NCI-H345 treated with DMSO at 0.1 percent for 48 hours (cell line): ENCODE results near the gene SPON1.

Experiments used
- DNase-seq: peaks from one replicate; lab custom pipeline; 2025; ENCODE audit not compliant: unreplicated experiment; lab: John Stamatoyannopoulos, UW

Gene SPON1

DNA sequence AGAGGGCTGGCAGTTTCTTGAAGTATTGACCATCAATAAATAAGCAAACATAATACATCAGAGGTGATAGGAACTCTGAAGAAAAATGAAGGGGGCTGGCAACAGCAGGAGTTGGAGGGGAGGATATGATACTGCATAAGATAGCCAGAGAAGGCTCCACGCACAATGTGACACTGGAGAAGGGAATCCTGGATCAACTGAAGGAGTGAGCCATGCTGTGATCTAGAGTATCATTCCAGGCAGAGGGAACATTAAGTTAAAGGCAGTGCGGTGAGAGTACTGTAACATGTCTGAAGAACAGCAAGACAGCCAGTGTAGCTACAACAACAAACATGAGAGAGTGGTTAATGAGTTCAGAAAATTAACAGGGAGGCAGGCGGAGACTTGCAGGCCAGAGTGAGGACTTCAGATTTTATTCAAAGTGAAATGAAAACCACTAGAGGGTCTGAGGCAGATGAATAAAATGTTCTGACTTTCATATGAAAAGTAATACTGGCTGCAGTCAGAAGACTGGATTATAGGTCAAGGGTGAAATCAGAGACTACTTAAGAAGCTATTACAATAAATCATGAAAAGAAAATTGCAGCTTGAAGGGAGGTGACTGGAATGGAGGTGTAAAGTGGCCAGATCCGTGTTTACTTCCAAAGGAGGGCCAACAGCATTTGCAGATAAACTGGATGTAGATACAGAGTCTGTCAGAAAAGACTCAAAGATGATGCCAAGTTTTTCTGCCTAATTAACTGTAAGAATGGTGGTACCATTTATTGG is 347.1 kb downstream of the SPON1 start:
- no peak for DNase-seq

DNA sequence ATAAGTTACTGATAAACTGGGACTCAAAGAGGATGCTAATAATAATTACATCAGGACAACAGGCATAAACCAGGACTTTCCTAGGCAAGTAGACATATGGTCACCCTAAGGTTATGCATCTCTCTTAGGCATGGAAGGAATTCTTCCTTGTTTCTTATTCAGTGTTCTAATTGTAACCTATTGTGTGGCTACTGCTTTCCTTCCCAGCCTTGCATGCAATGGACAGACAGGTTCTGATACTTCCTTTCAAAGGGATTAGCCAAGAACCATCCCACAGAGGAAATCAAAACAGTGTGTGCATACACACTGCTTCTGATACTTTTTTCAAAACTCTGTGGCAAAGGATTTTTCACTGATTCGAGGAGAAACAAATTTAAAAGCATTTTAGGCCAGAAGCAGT is 348.2 kb downstream of the SPON1 start:
- DNase-seq, result no peak

DNA sequence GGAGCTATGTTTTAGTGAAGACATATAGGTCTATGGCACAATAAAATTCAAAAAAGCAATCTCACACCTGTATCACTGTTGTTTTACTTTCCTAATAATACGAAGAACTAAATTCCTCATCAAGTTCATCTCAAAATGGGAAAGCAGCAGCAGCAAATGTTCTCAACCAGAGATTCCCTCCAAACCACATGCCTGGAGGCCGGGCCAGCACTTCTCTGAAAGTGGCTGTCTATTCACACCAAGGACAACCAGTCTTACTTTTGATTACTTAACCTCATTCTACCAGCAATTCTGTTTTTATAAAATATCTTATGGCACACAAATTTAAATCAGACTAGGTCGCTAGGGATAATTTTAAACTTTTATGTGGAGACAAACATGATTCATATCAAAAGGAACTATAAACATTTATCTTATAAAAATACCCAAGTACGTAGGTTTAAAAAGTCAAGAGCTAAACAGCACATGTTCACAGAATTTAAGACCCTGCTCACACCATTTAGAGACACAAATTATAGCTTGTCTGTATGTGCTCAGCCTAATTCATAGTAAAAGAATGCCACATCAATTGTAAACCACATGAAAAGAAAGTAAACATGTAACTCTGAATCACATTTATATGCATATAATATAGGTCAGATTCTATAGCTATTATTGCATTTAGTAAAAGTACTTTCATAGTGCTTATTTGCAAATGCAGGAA is 350.4 kb downstream of the SPON1 start:
- no peak for DNase-seq

DNA sequence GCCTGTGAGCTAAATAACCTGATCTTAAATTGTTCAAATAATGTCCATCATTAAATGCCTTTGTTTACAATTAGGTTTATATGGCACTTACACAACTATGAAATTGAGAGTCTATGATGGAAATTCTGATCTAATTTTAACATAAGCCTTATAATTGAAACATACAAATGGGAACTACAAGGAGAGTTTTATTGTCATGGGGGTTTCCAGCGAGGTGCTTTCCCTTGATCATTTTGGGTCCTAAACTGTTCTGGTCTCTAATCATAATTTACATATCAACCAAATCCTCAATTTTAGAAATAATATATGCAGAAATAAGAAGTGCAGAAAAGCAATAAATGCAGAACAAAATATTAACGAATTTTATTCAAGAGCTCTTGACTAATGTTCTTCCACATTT is 351.6 kb downstream of the SPON1 start:
- no peak for DNase-seq

- no peak for DNase-seq
These were observed 352.6 kb downstream of the SPON1 start for GRCh38 chr11:14315130-14315529.
